ENCODE measurements around the gene CLEC19A.
"Not testable (repeated sequence)": the region's sequence is repeated elsewhere in the genome, so short reads cannot be mapped to it uniquely, and the experiment has no call there.

CLEC19A gene

GRCh38 chr16:19286827-19287226, 1.3 kb downstream of the CLEC19A start:
- DNase-seq (ENCODE audit: low read depth), result no peak

GRCh38 chr16:19287241-19287640, 1.7 kb downstream of the CLEC19A start:
- no peak for DNase-seq (ENCODE audit: low read depth)

- DNase-seq (ENCODE audit: low read depth), result no peak
These were observed 3.6 kb downstream of the CLEC19A start for GRCh38 chr16:19288872-19289799.

GRCh38 chr16:19289811-19290485, 4.4 kb downstream of the CLEC19A start:
- DNase-seq (ENCODE audit: low read depth), result no peak

GRCh38 chr16:19290860-19291259, 5.3 kb downstream of the CLEC19A start:
- DNase-seq (ENCODE audit: low read depth), result no peak

- no peak for DNase-seq (ENCODE audit: low read depth)
These were observed 5.9 kb downstream of the CLEC19A start for GRCh38 chr16:19291475-19291874.

- no peak for DNase-seq (ENCODE audit: low read depth)
These were observed 6.7 kb downstream of the CLEC19A start for GRCh38 chr16:19292186-19292585.

GRCh38 chr16:19294156-19294649, 8.7 kb downstream of the CLEC19A start:
- DNase-seq (ENCODE audit: low read depth), result no peak

GRCh38 chr16:19295393-19295792, 9.9 kb downstream of the CLEC19A start:
- no peak for DNase-seq (ENCODE audit: low read depth)

- no peak for DNase-seq (ENCODE audit: low read depth)
These were observed 11.9 kb downstream of the CLEC19A start for GRCh38 chr16:19297454-19297853.

- DNase-seq (ENCODE audit: low read depth), result no peak
These were observed 14.0 kb downstream of the CLEC19A start for GRCh38 chr16:19299565-19299964.

GRCh38 chr16:19301931-19302330, 16.4 kb downstream of the CLEC19A start:
- no peak for DNase-seq (ENCODE audit: low read depth)

GRCh38 chr16:19304750-19305149, 19.2 kb downstream of the CLEC19A start:
- DNase-seq (ENCODE audit: low read depth), result no peak

- DNase-seq (ENCODE audit: low read depth), result no peak
These were observed 19.9 kb downstream of the CLEC19A start for GRCh38 chr16:19305443-19305842.

- no peak for DNase-seq (ENCODE audit: low read depth)
These were observed 22.2 kb downstream of the CLEC19A start for GRCh38 chr16:19307587-19308241.

GRCh38 chr16:19308392-19308791, 22.9 kb downstream of the CLEC19A start:
- DNase-seq (ENCODE audit: low read depth), result no peak

- no peak for DNase-seq (ENCODE audit: low read depth)
These were observed 23.6 kb downstream of the CLEC19A start for GRCh38 chr16:19309178-19309577.

GRCh38 chr16:19314718-19315425, 29.3 kb downstream of the CLEC19A start:
- no peak for DNase-seq (ENCODE audit: low read depth)

- no peak for DNase-seq (ENCODE audit: low read depth)
These were observed 30.4 kb downstream of the CLEC19A start for GRCh38 chr16:19315889-19316433.

- DNase-seq (ENCODE audit: low read depth), result no peak
These were observed 31.3 kb downstream of the CLEC19A start for GRCh38 chr16:19316846-19317245.

GRCh38 chr16:19321186-19321585, 35.7 kb downstream of the CLEC19A start:
- not testable (repeated sequence) for DNase-seq (ENCODE audit: low read depth)

- no peak for DNase-seq (ENCODE audit: low read depth)
These were observed 38.1 kb downstream of the CLEC19A start for GRCh38 chr16:19323596-19323995.

Data from stimulated activated CD8-positive, alpha-beta memory T cell treated with anti-CD3 and anti-CD28 coated beads, Interleukin-15, amount 100 ng/mL, for 24 hours (primary cell).